Endothelial cell of umbilical vein (primary cell): Measurements from ENCODE around the gene ANKRD16. TPM values are rescaled to one million over a fixed set of nuclear protein-coding genes. Genes with fewer than 3 reads are reported as not detected.

ENCODE experiments used
- BruUV-seq: library from RNA; stranded (reverse); fragments of 400-500 nt; replicated peaks from 2 replicates; lab custom pipeline; 2021; lab: Mats Ljungman, UMichigan
- CTCF ChIA-PET: fragments of 300-600, 350-600 bp; sonication (Branson Sonifier 250); formaldehyde crosslinking; loops from one replicate; lab custom pipeline; 2021; ENCODE audit warnings: antibody characterized with exemption, inconsistent platforms; lab: Charles Lee
- POLR2A ChIA-PET: fragments of 300-600, 350-600 bp; sonication (Branson Sonifier 250); formaldehyde crosslinking; loops from one replicate; lab custom pipeline; 2021; ENCODE audit warnings: antibody characterized with exemption, inconsistent platforms; lab: Charles Lee
- DNase-seq: peaks from one replicate; pipeline ENCODE4 v3.0.0-alpha.2; 2011; ENCODE audit warnings: low read depth, low spot score
- FAIRE-seq: peaks from 2 replicates; lab custom pipeline; 2011; peaks lifted over from hg19 to GRCh38; lab: Jason Lieb, UNC
- H2AFZ ChIP-seq: 2 replicates; pipeline ENCODE4 v1.6.0; 2012; ENCODE audit warnings: low read depth, low read length, control low read depth, inconsistent platforms
- H3K27ac ChIP-seq: 2 replicates; pipeline ENCODE4 v1.5.1; 2011; ENCODE audit warnings: low read depth, mild to moderate bottlenecking, control low read depth, low read length, moderate library complexity; ENCODE audit not compliant: insufficient read depth
- H3K27me3 ChIP-seq, 2 experiments: 2 replicates each; pipeline versions ENCODE4 v1.6.0 to v1.6.1; 2011; ENCODE audit warnings: low read length in 2 of 2, mixed read lengths in 1 of 2; ENCODE audit not compliant: control insufficient read depth in 2 of 2, insufficient read depth in 2 of 2
- H3K36me3 ChIP-seq, 2 experiments: 2 replicates in 1 of 2; 3 replicates in 1 of 2; pipeline ENCODE4 v1.5.1; 2011; ENCODE audit warnings: low read length in 2 of 2, mild to moderate bottlenecking in 1 of 2, moderate library complexity in 1 of 2; ENCODE audit not compliant: control insufficient read depth in 2 of 2, insufficient read depth in 2 of 2; ENCODE audit errors: extremely low read depth in 1 of 2
- H3K4me1 ChIP-seq: 3 replicates; pipeline ENCODE4 v1.5.1; 2011; ENCODE audit warnings: mild to moderate bottlenecking, low read length; ENCODE audit not compliant: control insufficient read depth, insufficient read depth; ENCODE audit errors: extremely low read depth
- H3K4me2 ChIP-seq: 2 replicates; pipeline ENCODE4 v1.6.1; 2011; ENCODE audit warnings: low read length, control low read depth, mixed read lengths; ENCODE audit not compliant: insufficient read depth
- H3K4me3 ChIP-seq, 3 experiments: fragments of 200-600 bp in 1 of 3; sonication (generic), shearing (Covaris generic) in 1 of 3; replicated peaks in 1 of 3; 2 replicates each; pipeline ENCODE4 v1.5.1; 2011 to 2016; ENCODE audit warnings: control low read depth in 3 of 3, low read length in 3 of 3, mild to moderate bottlenecking in 2 of 3, inconsistent platforms in 1 of 3, low read depth in 1 of 3, moderate library complexity in 1 of 3; ENCODE audit not compliant: insufficient read depth in 1 of 3
- H3K79me2 ChIP-seq: 2 replicates; pipeline ENCODE4 v1.6.0; 2012; ENCODE audit warnings: low read length, inconsistent platforms; ENCODE audit not compliant: control insufficient read depth, insufficient read depth
- H3K9ac ChIP-seq: replicated peaks from 2 replicates; pipeline ENCODE3; 2011; ENCODE audit warnings: low read length, control low read depth; ENCODE audit not compliant: insufficient read depth; ENCODE audit errors: extremely low read depth
- H3K9me1 ChIP-seq: replicated peaks from 3 replicates; pipeline ENCODE4 v1.6.0; 2011; ENCODE audit warnings: mild to moderate bottlenecking, low read length; ENCODE audit not compliant: control insufficient read depth, insufficient read depth; ENCODE audit errors: extremely low read depth
- H3K9me3 ChIP-seq: replicated peaks from 2 replicates; pipeline ENCODE4 v1.5.1; 2012; ENCODE audit warnings: low read length, inconsistent platforms; ENCODE audit not compliant: control insufficient read depth, insufficient read depth
- H4K20me1 ChIP-seq: replicated peaks from 2 replicates; pipeline ENCODE3; 2011; ENCODE audit warnings: mild to moderate bottlenecking, low read length; ENCODE audit not compliant: control insufficient read depth, insufficient read depth; ENCODE audit errors: extremely low read depth
- EZH2 ChIP-seq: IDR thresholded peaks from 2 replicates; pipeline ENCODE4 v1.6.1; 2012; ENCODE audit warnings: borderline replicate concordance, low read depth, mild to moderate bottlenecking, moderate library complexity, low read length, inconsistent platforms; ENCODE audit not compliant: severe bottlenecking
- FOS ChIP-seq: IDR thresholded peaks from 2 replicates; pipeline ENCODE4 v1.6.1; 2011; ENCODE audit warnings: mild to moderate bottlenecking, low read length, moderate library complexity, borderline replicate concordance; ENCODE audit not compliant: insufficient read depth
- GATA2 ChIP-seq: IDR thresholded peaks from 2 replicates; pipeline ENCODE4 v1.7.0; 2011; ENCODE audit warnings: low read depth, mild to moderate bottlenecking, moderate library complexity, mixed read lengths, low read length; ENCODE audit not compliant: insufficient read length, insufficient read depth
- JUN ChIP-seq: IDR thresholded peaks from 2 replicates; pipeline ENCODE4 v1.6.1; 2011; ENCODE audit warnings: borderline replicate concordance, low read depth; ENCODE audit not compliant: insufficient read length, insufficient read depth
- MYC ChIP-seq: IDR thresholded peaks from one replicate; pipeline ENCODE4 v1.6.1; 2011; ENCODE audit warnings: mild to moderate bottlenecking, low read depth, low read length
- POLR2A ChIP-seq: IDR thresholded peaks from 2 replicates; pipeline ENCODE4 v1.6.1; 2012; ENCODE audit warnings: low read depth, mild to moderate bottlenecking, control low read depth, low read length
- POLR2AphosphoS5 ChIP-seq: IDR thresholded peaks from 2 replicates; pipeline ENCODE4 v1.6.1; 2012; ENCODE audit warnings: low read depth, mild to moderate bottlenecking, control low read depth, low read length, moderate library complexity; ENCODE audit not compliant: insufficient read depth
- dilution Hi-C: fragments of 300-500 bp; cut with MboI; formaldehyde crosslinking; loops from one replicate; pipeline ENCODE4 v1.15.0; 2019; ENCODE audit warnings: low sequenced_read_pairs; ENCODE audit not compliant: extremely low pct_ligation_motif_present
- intact Hi-C: fragments of 100-400 bp; cut with micrococcal nuclease; formaldehyde crosslinking; loops from one replicate; pipeline ENCODE4 v1.10.0; 2022
- polyA plus RNA-seq, 4 experiments: library from polyadenylated mRNA; depleted of rRNA in 3 of 4; stranded (reverse) in 3 of 4; unstranded in 1 of 4; fragments of >200 nt; gene quantifications; 2 replicates each; pipeline versions ENCODE4 v1.2.1 to v1.2.3, GENCODE V29; 2011 to 2012; ENCODE audit warnings: missing spikeins in 1 of 4
- total RNA-seq: library from RNA; stranded (reverse); gene quantifications from 2 replicates; pipeline ENCODE4 v1.2.3, GENCODE V29; 2021
- TF ChIP-seq, protein P1 (sequence below), 2 donors: IDR thresholded peaks; 1 replicate in 1 of 2; 2 replicates in 1 of 2; pipeline ENCODE4 v1.5.1; 2011; ENCODE audit warnings: low read length in 2 of 2, mild to moderate bottlenecking in 2 of 2, moderate library complexity in 2 of 2, control low read depth in 1 of 2, inconsistent platforms in 1 of 2, low read depth in 1 of 2; ENCODE audit not compliant: insufficient read depth in 1 of 2; ENCODE audit errors: extremely low read depth in 1 of 2
- TF ChIP-seq, protein P2 (sequence below): IDR thresholded peaks from 2 replicates; pipeline ENCODE4 v1.6.1; 2011; ENCODE audit not compliant: insufficient read depth, insufficient read length

ANKRD16 gene
- total and polyA plus RNA-seq, 2 donors (not counting 3 experiments of a cell fraction or from before 2014, with no cell fraction given), result 6.9 to 8.0 TPM

- H3K9me3 ChIP-seq, result no peaks in the 10 kb centered on the region
- ChIA-PET CTCF (interaction anchor here (0.7 to 1.4 kb wide), 2 partner anchors 11 to 17 kb away, joined by 3 to 6 read pairs; no protein-coding TSS in a partner anchor), POLR2A (no interaction called here)
- H3K36me3 ChIP-seq, result no peaks in the 10 kb centered on the region
- FAIRE-seq (no peak), DNase-seq (no peak)
- H3K4me3 ChIP-seq, result no peak overlapping the region
- no TSS peak for BruUV-seq
- H3K27ac ChIP-seq, result no peak overlapping the region
- intact Hi-C loops, result no loop called here
- no peaks in the 10 kb centered on the region for H3K9me1 ChIP-seq
- no peaks in the 10 kb centered on the region for H3K4me1 ChIP-seq
- H3K4me2 ChIP-seq, result no peak overlapping the region
- no peaks in the 10 kb centered on the region for H3K79me2 ChIP-seq
- H3K27me3 ChIP-seq, result peaks cover 0 to 4% of the 10 kb centered on the region in 2 experiments
- TF ChIP-seq, protein P1, sequence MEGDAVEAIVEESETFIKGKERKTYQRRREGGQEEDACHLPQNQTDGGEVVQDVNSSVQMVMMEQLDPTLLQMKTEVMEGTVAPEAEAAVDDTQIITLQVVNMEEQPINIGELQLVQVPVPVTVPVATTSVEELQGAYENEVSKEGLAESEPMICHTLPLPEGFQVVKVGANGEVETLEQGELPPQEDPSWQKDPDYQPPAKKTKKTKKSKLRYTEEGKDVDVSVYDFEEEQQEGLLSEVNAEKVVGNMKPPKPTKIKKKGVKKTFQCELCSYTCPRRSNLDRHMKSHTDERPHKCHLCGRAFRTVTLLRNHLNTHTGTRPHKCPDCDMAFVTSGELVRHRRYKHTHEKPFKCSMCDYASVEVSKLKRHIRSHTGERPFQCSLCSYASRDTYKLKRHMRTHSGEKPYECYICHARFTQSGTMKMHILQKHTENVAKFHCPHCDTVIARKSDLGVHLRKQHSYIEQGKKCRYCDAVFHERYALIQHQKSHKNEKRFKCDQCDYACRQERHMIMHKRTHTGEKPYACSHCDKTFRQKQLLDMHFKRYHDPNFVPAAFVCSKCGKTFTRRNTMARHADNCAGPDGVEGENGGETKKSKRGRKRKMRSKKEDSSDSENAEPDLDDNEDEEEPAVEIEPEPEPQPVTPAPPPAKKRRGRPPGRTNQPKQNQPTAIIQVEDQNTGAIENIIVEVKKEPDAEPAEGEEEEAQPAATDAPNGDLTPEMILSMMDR (IDR thresholded peaks at IDR 0.05; ENCODE audit: extremely low read depth in 1 of 2, insufficient read depth in 1 of 2, low read depth in 1 of 2, low read length in 2 of 2), result no peak
- TF ChIP-seq POLR2AphosphoS5 (no peak), JUN (no peak), FOS (no peak), GATA2 (no peak), MYC (no peak), POLR2A (no peak), EZH2 (no peak)
- TF ChIP-seq, protein P2, sequence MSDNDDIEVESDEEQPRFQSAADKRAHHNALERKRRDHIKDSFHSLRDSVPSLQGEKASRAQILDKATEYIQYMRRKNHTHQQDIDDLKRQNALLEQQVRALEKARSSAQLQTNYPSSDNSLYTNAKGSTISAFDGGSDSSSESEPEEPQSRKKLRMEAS, result no peak
- H3K9ac ChIP-seq, result no peak overlapping the region
- H4K20me1 ChIP-seq, result no peaks in the 10 kb centered on the region
- no peak overlapping the region for H2AFZ ChIP-seq
- dilution Hi-C loops, result no loop called here
Measured at GRCh38 chr10:5830629-5831445, 58.9 kb downstream of the ANKRD16 start.
